Effector memory CD8-positive, alpha-beta T cell (primary cell): ENCODE measurements around the gene TTYH2.

Experiments used
- ATAC-seq: fragments of 150-1000 bp; cut with Tn5 transposase; replicated peaks from 2 replicates; pipeline ENCODE4 v1.10.0; 2021; ENCODE audit warnings: mild to moderate bottlenecking, moderate library complexity
- DNase-seq, 3 experiments: peaks; one replicate each; pipeline ENCODE4 v3.0.0; 2021
- H3K27ac Mint-ChIP-seq, 2 donors: one replicate each; pipeline ENCODE4 v1.8.0; 2022; ENCODE audit warnings: mild to moderate bottlenecking in 2 of 2, mixed read lengths in 2 of 2, moderate library complexity in 2 of 2
- H3K27me3 Mint-ChIP-seq, 2 donors: one replicate each; pipeline ENCODE4 v1.8.0; 2022; ENCODE audit warnings: mixed read lengths in 2 of 2
- H3K36me3 Mint-ChIP-seq: one replicate; pipeline ENCODE4 v1.8.0; 2022; ENCODE audit warnings: mild to moderate bottlenecking, moderate library complexity, mixed read lengths; ENCODE audit not compliant: insufficient read depth
- H3K4me1 Mint-ChIP-seq, 2 donors: one replicate each; pipeline ENCODE4 v1.8.0; 2022; ENCODE audit warnings: low read depth in 2 of 2, mixed read lengths in 2 of 2
- H3K4me3 Mint-ChIP-seq, 2 donors: one replicate each; pipeline ENCODE4 v1.8.0; 2022; ENCODE audit warnings: mild to moderate bottlenecking in 2 of 2, mixed read lengths in 2 of 2, moderate library complexity in 2 of 2
- H3K9me3 Mint-ChIP-seq, 2 donors: one replicate each; pipeline ENCODE4 v1.8.0; 2022; ENCODE audit warnings: mixed read lengths in 2 of 2

Gene TTYH2

DNA sequence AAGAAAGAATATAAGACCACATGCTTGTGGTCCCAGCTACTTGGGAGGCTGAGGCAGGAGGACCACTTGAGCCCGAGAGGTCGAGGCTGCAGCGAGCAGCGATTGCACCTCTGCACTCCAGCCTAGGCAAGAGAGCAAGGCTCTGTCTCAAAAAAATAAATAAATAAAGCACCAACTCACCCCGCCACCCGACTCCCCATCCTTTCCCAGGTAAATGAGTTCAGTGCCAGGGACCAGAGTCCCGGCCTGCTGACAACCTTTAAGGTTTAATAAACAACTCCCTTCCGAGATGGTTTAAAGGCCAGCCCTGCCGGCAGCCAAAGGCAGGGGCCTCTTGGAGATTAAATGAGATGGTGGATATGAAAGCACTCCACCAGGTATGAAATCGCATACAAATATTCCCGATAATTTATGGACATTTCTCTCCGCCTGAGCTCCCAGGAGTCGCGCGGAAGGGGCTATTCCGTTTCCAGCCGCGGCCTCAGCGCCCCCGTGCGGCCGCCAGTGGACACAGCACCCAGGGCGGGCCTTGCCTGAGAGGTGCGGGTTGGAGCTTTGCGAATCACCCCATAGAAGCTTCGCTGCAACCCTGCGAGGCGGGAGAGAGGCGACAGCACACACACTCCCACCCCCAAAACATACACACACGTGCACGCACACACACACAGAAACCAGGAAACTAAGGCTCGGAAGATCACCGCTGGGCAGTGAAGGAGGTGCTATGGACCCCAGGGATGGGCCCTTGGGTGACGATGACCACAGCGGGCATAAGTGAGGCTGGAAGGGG lies 13.9 kb upstream of the TTYH2 start:
- peaks cover 78 to 82% of the 10 kb centered on the region in 2 donors for H3K27me3 Mint-ChIP-seq
- DNase-seq (peak; percentile 54 to 62 (median 61)), ATAC-seq (peak; percentile 47)
- H3K4me1 Mint-ChIP-seq, result peaks cover 13 to 15% of the 10 kb centered on the region in 2 donors
- H3K27ac Mint-ChIP-seq, result peak overlapping the region in 1 of 2 donors; percentile 78
- no peak overlapping the region for H3K4me3 Mint-ChIP-seq
- peaks cover 27% of the 10 kb centered on the region for H3K36me3 Mint-ChIP-seq
- H3K9me3 Mint-ChIP-seq, result no peaks in the 10 kb centered on the region

DNA sequence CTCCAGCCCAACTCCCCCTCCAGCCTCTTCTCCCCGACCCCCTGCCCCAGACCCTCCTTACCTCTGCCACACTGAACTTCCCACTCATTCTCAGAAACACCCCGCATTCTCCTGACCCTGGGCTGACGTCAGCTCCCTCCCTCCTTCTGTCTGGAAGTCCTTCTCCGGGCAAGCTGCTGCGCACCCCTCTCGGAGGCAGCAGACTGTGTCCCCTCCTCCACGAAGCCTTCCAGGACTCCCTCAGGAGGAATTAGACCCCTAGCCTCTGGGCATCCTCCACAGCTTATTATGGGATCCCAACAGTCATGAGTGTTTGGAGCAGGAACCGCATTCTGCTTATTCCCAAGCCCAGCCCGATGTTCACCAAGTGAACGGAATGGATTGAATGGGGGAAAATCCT lies 13.3 kb upstream of the TTYH2 start:
- DNase-seq (no peak), ATAC-seq (no peak)
- peaks cover 72 to 76% of the 10 kb centered on the region in 2 donors for H3K27me3 Mint-ChIP-seq
- no peak overlapping the region for H3K27ac Mint-ChIP-seq
- no peak overlapping the region for H3K4me3 Mint-ChIP-seq
- no peaks in the 10 kb centered on the region for H3K9me3 Mint-ChIP-seq
- peaks cover 16 to 18% of the 10 kb centered on the region in 2 donors for H3K4me1 Mint-ChIP-seq
- H3K36me3 Mint-ChIP-seq, result peaks cover 32% of the 10 kb centered on the region

DNA sequence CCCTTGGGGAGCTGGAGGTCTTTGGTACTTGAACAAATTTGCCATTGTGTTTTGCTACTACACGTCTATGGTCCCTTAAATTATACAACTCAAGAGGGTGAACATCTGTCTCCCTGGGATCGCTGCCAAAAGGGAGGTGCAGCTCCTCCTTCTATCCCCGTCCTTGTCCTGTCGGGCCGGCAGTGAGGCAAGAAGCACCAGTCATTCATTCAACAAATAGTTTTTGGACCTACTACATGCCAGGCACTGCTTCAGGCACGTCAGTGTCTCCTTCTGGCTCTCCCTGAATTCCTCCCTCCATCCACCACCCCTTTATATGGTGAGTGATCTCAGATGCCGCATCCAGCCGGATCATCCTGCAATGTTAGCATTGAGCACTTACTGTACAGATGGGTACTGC lies 12.1 kb upstream of the TTYH2 start:
- no peak for DNase-seq
- Mint-ChIP-seq H3K27ac (no peak overlapping the region), H3K9me3 (no peaks in the 10 kb centered on the region), H3K4me3 (no peak overlapping the region), H3K27me3 (peaks cover 60 to 65% of the 10 kb centered on the region in 2 donors), H3K4me1 (peaks cover 24 to 25% of the 10 kb centered on the region in 2 donors), H3K36me3 (peaks cover 40% of the 10 kb centered on the region)
- ATAC-seq, result no peak

DNA sequence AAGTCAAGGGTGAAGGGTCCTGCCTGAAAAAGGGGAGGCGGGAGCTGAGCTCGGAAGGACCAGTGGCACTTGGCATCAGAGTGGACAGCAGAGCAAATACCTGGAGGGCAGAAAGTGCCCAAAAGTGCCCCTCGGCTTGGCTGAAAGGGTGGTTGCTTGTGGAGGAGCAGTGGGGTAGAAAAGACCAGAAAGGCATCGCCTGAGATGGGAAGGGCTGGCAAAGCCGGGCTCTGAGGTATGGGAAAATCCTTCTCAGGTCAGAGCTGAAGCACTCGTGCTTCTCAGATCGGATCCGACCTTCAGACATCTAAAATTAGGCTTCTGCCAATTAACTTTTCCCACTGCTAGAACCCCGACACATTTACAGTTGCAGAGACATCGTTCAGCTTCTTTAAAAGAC lies 11.4 kb upstream of the TTYH2 start:
- Mint-ChIP-seq H3K9me3 (no peaks in the 10 kb centered on the region), H3K36me3 (peaks cover 45% of the 10 kb centered on the region), H3K27ac (no peak overlapping the region), H3K27me3 (peaks cover 53 to 58% of the 10 kb centered on the region in 2 donors), H3K4me3 (no peak overlapping the region), H3K4me1 (peaks cover 27 to 28% of the 10 kb centered on the region in 2 donors)
- ATAC-seq (no peak), DNase-seq (no peak)

DNA sequence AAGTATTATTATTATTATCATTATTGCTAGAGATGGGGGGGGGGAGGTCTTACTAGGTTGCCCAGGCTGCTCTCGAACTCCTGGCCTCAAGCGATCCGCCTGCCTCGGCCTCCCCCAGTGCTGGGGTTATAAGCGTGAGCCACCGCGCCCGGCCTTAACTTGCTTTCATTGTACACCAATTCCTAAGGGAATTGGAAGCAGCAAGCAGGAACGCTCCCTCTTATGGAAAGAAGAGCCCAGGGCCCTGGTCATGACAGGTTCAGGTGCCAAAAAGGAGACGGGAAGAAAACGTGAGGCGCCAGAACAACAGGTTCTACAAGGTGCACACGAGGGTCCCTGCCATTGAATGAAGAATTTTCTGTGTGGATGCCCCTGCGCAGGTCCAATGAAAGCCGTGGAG lies 10.4 kb upstream of the TTYH2 start:
- ATAC-seq, result peak; percentile 9
- H3K27me3 Mint-ChIP-seq, result peaks cover 44 to 48% of the 10 kb centered on the region in 2 donors

DNA sequence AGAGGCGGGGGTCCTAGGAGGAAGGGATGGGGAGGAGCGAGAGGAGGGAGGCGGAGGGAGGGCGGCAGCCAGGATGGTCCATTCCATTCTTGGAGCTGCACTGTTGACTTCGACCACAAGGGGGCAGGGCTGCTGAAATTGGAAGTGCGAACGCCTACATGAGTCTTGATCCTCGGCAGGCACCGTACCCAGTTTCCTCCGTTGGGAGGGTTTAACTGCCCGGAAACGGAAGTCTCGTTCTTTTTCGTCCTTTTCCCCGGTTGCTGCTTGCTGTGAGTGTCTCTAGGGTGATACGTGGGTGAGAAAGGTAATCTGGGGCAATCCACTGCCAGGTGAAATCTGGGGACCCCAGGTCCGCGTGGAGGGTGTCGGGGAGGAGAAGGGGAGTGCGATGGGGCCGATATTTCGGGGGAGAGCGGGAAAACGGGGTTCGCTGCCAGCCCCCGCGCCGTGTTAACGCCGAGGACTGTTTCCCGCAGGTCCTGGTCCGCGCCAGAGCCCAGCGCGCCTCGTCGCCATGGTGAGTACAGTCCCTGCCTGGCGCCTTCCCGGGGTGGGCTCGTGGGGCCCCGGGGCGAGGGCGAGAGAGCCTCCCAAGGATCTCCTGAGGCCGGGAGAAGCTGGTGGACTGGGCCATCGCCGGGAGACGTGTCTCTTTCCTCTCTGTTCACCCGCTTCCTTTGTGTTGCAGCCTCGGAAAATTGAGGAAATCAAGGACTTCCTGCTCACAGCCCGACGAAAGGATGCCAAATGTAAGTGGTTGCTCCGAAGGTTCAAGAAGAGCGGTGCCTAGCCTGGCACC lies 9.7 kb upstream of the TTYH2 start, which contains the start of gene RPL38:
TSS of gene RPL38 (plus strand) at position 240 of the 802 bp plus-strand sequence. CDS start at position 518, 278 bp downstream.
- peaks cover 62% of the 10 kb centered on the region for H3K36me3 Mint-ChIP-seq
- peak; percentile 88 for ATAC-seq
- no peaks in the 10 kb centered on the region for H3K9me3 Mint-ChIP-seq
- DNase-seq, result peak; percentile 92 to 96 (median 95)
- peak within 1 kb of the TSS; percentile 91 to 99 for H3K27ac Mint-ChIP-seq
- peaks cover 30 to 34% of the 10 kb centered on the region in 2 donors for H3K4me1 Mint-ChIP-seq
- H3K27me3 Mint-ChIP-seq, result peaks cover 36 to 41% of the 10 kb centered on the region in 2 donors
- peak within 1 kb of the TSS; percentile 92 to 99 for H3K4me3 Mint-ChIP-seq

More for the DNA sequence above, 10.4 kb upstream of the TTYH2 start:
- Mint-ChIP-seq H3K4me3 (peak overlapping the region; percentile 92 to 99), H3K36me3 (peaks cover 55% of the 10 kb centered on the region), H3K4me1 (peaks cover 29 to 31% of the 10 kb centered on the region in 2 donors), H3K9me3 (no peaks in the 10 kb centered on the region), H3K27ac (peak overlapping the region in 1 of 2 donors; percentile 99)
- DNase-seq, result no peak

DNA sequence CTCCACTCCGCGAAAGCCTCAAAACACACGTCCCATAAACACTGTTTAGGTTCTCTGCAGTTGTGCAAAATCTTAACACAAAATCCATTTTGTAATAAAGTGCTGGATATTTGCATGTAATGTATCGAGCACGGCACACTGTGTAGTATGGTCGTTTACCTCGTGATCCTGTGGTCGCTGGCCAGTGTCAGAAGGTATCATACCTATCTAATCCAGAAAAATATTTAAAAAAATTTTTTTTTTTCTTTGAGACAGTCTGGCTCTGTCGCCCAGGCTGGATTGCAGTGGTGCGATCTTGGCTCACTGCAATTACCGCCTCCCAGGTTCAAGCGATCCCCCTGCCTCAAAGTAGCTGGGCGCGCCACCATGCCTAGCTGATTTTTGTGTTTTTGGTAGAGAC lies 8.9 kb upstream of the TTYH2 start:
- no peak for ATAC-seq
- Mint-ChIP-seq H3K4me3 (peak overlapping the region; percentile 92 to 99), H3K27me3 (peaks cover 29 to 33% of the 10 kb centered on the region in 2 donors), H3K9me3 (no peaks in the 10 kb centered on the region), H3K4me1 (peaks cover 29 to 39% of the 10 kb centered on the region in 2 donors), H3K27ac (peak overlapping the region; percentile 91 to 99), H3K36me3 (peaks cover 71% of the 10 kb centered on the region)
- DNase-seq, result no peak

DNA sequence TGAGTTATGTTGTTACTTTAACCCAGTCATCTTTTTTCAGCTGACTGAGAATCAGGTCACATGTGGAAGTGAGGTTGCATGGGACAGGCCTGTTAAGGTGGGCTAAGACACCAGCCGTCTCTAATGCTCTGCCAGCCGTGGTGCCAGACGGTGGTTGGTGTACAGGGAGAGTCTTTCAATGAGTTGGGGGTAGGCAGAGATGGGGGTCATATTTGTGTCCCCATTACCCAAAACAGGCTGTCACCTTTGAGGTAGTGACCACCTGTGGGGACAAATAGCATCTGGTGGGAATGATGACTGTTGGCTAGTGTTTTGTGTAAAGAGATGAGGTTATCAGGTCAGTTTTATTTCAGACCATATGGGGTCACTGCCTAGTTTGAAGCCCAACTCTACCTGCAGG lies 8.1 kb upstream of the TTYH2 start:
- Mint-ChIP-seq H3K27ac (peak overlapping the region; percentile 49 to 91), H3K4me1 (peaks cover 25 to 38% of the 10 kb centered on the region in 2 donors), H3K27me3 (peaks cover 21 to 25% of the 10 kb centered on the region in 2 donors), H3K9me3 (no peaks in the 10 kb centered on the region), H3K36me3 (peaks cover 79% of the 10 kb centered on the region), H3K4me3 (peak overlapping the region; percentile 92 to 99)
- ATAC-seq (no peak), DNase-seq (no peak)

DNA sequence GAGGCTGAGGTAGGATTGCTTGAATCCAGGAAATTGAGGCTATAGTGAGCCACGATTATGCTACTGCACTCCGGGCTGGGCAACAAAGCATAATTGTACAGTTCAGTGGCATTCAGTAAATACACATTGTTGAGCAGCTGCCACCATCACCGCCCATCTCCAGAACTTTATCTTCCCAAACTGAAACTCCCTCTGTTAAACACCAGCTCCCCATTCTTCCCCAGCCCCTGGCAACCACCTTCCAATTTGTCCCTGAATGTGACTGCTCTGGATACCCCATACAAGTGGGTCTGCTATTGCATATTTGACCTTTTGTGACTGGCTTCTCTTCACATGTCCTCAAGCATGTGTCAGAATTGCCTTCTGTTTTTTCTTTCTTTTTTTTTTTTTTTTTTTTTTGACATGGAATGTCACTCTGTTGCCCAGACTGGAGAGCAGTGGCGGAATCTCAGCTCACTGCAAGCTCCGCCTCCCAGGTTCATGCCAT lies 7.0 kb upstream of the TTYH2 start:
- Mint-ChIP-seq H3K4me1 (peaks cover 31 to 44% of the 10 kb centered on the region in 2 donors), H3K9me3 (no peaks in the 10 kb centered on the region), H3K36me3 (peaks cover 87% of the 10 kb centered on the region), H3K27ac (peak overlapping the region; percentile 32 to 47), H3K27me3 (peaks cover 10 to 14% of the 10 kb centered on the region in 2 donors), H3K4me3 (peak overlapping the region; percentile 1 to 92)
- ATAC-seq, result no peak
- no peak for DNase-seq

DNA sequence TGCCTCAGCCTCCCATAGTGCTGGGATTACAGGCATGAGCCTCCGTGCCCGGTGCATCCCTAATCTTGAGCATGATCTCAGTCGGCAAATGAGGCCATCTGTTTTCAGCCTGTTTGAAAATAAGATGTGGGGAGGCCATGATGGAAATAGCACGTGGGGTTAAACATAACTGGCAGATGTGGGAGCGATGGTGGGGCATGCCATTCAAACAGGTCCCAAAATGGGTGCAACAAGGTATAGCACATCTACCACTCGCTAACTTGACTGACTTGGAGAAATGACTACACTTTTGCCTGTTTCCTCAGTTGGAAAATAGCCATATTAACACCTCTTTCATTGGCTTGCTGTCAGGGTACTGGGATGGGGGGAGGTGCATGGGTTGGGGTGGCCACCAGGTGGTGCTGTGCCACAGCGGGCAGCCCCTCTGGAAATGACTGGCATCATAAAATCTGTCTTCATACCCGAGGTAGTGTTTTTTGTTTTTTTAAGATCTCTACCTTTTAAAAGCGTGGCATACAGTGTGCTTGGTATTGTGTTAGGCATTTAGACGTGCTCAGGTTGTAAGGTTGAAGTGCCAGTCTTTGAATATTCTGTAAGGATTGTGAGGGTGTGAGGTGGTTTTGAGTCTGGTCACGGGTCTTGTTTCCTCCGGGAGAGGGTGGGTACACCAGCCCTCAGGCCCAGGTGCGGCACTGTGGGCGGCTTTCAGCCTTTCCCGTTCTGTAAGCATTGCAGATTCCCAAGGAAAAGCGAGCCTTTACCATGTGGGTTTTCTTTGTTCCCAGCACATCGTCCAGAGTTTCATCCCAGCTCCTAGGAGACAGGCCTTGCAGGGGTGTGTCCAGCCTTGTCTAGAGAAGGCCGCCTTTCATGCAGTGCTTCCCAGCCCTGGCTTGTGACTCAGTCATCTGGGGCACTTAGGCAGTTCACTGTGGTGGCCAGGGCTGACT lies 2.9 kb upstream of the TTYH2 start:
- H3K9me3 Mint-ChIP-seq, result no peaks in the 10 kb centered on the region
- H3K36me3 Mint-ChIP-seq, result peaks cover 84% of the 10 kb centered on the region
- H3K4me3 Mint-ChIP-seq, result peak overlapping the region in 1 of 2 donors; percentile 50
- peaks cover 43 to 55% of the 10 kb centered on the region in 2 donors for H3K4me1 Mint-ChIP-seq
- ATAC-seq, result peak; percentile 60
- DNase-seq, result peak; percentile 82 to 88 (median 83)
- peak overlapping the region; percentile 49 to 64 for H3K27ac Mint-ChIP-seq
- no peaks in the 10 kb centered on the region for H3K27me3 Mint-ChIP-seq

DNA sequence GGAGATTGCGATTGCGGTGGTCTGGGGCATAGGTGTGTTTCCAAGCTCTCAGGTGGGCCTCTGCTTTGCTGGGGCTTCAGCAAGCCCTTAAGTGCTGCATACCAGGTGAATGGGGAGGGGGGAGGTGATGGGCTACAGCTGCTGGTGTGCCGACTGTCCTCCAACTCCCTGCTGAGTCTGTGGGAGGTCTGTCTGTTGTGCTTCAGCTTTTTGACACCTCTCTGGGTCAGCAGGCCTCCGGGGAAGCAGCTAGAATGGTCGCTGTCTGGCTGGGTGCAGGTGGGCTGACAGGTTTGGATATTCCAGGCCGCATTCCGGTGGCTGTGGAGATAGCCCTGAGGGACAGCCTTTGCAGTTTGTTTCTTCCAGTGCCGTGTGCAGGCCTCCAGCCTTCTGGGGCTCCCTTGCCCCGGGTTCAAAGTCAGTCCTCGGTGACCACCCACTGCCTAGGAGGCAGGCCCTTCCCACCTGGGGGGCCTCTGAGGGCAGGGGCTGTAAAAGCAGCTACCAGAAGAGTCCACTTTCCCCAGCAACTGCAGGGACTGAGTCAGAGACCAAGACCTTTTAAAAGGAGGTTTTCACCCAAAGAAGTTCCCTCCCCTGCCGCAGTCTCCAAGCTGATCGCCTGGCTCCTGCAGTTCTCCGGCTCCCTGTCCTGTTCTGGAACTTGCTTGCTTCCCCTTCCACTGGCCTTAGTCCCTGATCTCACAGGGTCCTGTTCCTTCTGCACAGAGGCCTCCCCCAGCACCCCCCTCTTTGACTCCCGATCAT lies 2.0 kb upstream of the TTYH2 start:
- no peaks in the 10 kb centered on the region for H3K27me3 Mint-ChIP-seq
- H3K9me3 Mint-ChIP-seq, result no peaks in the 10 kb centered on the region
- peaks cover 44 to 54% of the 10 kb centered on the region in 2 donors for H3K4me1 Mint-ChIP-seq
- H3K36me3 Mint-ChIP-seq, result peaks cover 76% of the 10 kb centered on the region
- no peak for DNase-seq
- peak overlapping the region; percentile 88 to 95 for H3K4me3 Mint-ChIP-seq
- ATAC-seq, result no peak
- H3K27ac Mint-ChIP-seq, result peak overlapping the region; percentile 49 to 86

DNA sequence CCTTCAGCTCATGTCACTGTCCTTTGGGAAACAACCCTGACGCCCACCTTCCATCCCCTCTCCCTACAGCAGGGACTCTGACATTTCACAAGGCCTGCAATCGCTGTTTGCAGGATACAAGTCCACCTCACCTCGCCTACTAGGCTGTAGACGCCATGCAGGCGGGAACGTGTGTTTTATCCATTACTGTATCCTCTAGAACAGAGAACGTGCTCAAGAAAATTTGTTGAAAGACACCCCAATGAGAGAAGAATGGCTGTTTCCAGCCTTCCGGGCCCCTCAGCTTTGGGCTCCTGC lies 1.5 kb upstream of the TTYH2 start:
- H3K4me1 Mint-ChIP-seq, result peaks cover 46 to 50% of the 10 kb centered on the region in 2 donors
- H3K36me3 Mint-ChIP-seq, result peaks cover 72% of the 10 kb centered on the region
- DNase-seq (no peak), ATAC-seq (no peak)
- H3K27me3 Mint-ChIP-seq, result no peaks in the 10 kb centered on the region
- H3K4me3 Mint-ChIP-seq, result peak overlapping the region; percentile 88 to 95
- H3K9me3 Mint-ChIP-seq, result no peaks in the 10 kb centered on the region
- peak overlapping the region; percentile 49 to 86 for H3K27ac Mint-ChIP-seq
